MCF 10A (cell line): Measurements from ENCODE around the gene AFAP1L2. TPM values are rescaled to one million over a fixed set of nuclear protein-coding genes. Genes with fewer than 3 reads are reported as not detected.

Experiments used
- BruUV-seq: library from RNA; stranded (reverse); fragments of 400-500 nt; replicated peaks from 2 replicates; lab custom pipeline; 2021; lab: Mats Ljungman, UMichigan
- CTCF ChIA-PET: fragments of 300-600 bp; sonication (Branson Sonifier 250); formaldehyde crosslinking; extraction: SDS; loops from one replicate; lab custom pipeline; 2021; ENCODE audit warnings: antibody characterized with exemption, inconsistent platforms; lab: Yijun Ruan, JAX
- POLR2A ChIA-PET: fragments of 300-600, 350-650 bp; sonication (Branson Sonifier 250); formaldehyde crosslinking; extraction: SDS; loops from one replicate; lab custom pipeline; 2020; ENCODE audit warnings: antibody characterized with exemption, inconsistent platforms; lab: Yijun Ruan, JAX
- DNase-seq: peaks from one replicate; pipeline ENCODE4 v3.0.0-alpha.2; 2018; ENCODE audit not compliant: unreplicated experiment
- H3K27ac Mint-ChIP-seq: one replicate; pipeline ENCODE4 v1.8.0; 2022; ENCODE audit warnings: mild to moderate bottlenecking, low read depth, mixed read lengths; ENCODE audit not compliant: unreplicated experiment
- H3K27me3 Mint-ChIP-seq: one replicate; pipeline ENCODE4 v1.8.0; 2022; ENCODE audit warnings: mixed read lengths; ENCODE audit not compliant: insufficient read depth, unreplicated experiment
- H3K36me3 Mint-ChIP-seq: one replicate; pipeline ENCODE4 v1.8.0; 2022; ENCODE audit warnings: mild to moderate bottlenecking, moderate library complexity, mixed read lengths; ENCODE audit not compliant: insufficient read depth, unreplicated experiment
- H3K4me1 Mint-ChIP-seq: one replicate; pipeline ENCODE4 v1.8.0; 2022; ENCODE audit warnings: mixed read lengths; ENCODE audit not compliant: insufficient read depth, unreplicated experiment
- H3K4me3 Mint-ChIP-seq: one replicate; pipeline ENCODE4 v1.8.0; 2022; ENCODE audit warnings: mild to moderate bottlenecking, moderate library complexity, mixed read lengths; ENCODE audit not compliant: unreplicated experiment
- H3K9me3 Mint-ChIP-seq: one replicate; pipeline ENCODE4 v1.8.0; 2022; ENCODE audit warnings: mixed read lengths; ENCODE audit not compliant: unreplicated experiment
- CTCF ChIP-seq: fragments of 200-600 bp; IDR thresholded peaks from one replicate; pipeline ENCODE4 v1.8.0; 2022; ENCODE audit warnings: antibody characterized with exemption, mild to moderate bottlenecking; ENCODE audit not compliant: unreplicated experiment
- intact Hi-C: fragments of 100-400 bp; cut with micrococcal nuclease; formaldehyde crosslinking; loops from 2 replicates; pipeline ENCODE4 v1.14.1; 2022
- total RNA-seq: library from RNA; stranded (reverse); gene quantifications from 2 replicates; pipeline ENCODE4 v1.2.3, GENCODE V29; 2022

The AFAP1L2 gene
- total RNA-seq, 1 experiment from 2014 or later: 5.8 TPM

- Mint-ChIP-seq H3K27me3 (no peaks in the 10 kb centered on the region), H3K4me3 (no peak overlapping the region), H3K36me3 (no peaks in the 10 kb centered on the region), H3K9me3 (no peaks in the 10 kb centered on the region), H3K27ac (no peak overlapping the region), H3K4me1 (no peaks in the 10 kb centered on the region)
- TF ChIP-seq CTCF: no peak
- ChIA-PET POLR2A (interaction anchor here (1.0 kb wide), 1 partner anchor 13 kb away, joined by 3 read pairs; no protein-coding TSS in a partner anchor), CTCF (interaction anchor here (0.6 to 1.8 kb wide), 2 partner anchors 18 to 256 kb away, joined by 3 to 8 read pairs; no protein-coding TSS in a partner anchor)
- intact Hi-C loops: no loop called here
- BruUV-seq: no TSS peak
- no peak for DNase-seq
Observed at GRCh38 chr10:114285961-114286441, 118.3 kb downstream of the AFAP1L2 start.

- H3K27ac Mint-ChIP-seq: no peak overlapping the region
- no peak overlapping the region for H3K4me3 Mint-ChIP-seq
- ChIA-PET CTCF (interaction anchor here (0.6 to 2.2 kb wide), 3 partner anchors 12 to 289 kb away, joined by 3 to 11 read pairs (median 3); no protein-coding TSS in a partner anchor), POLR2A (no interaction called here)
- no peak for TF ChIP-seq CTCF
- intact Hi-C loops: no loop called here
- BruUV-seq: no TSS peak
- H3K27me3 Mint-ChIP-seq: no peaks in the 10 kb centered on the region
- H3K9me3 Mint-ChIP-seq: no peaks in the 10 kb centered on the region
- H3K36me3 Mint-ChIP-seq: no peaks in the 10 kb centered on the region
- DNase-seq: no peak
- H3K4me1 Mint-ChIP-seq: no peaks in the 10 kb centered on the region
Observed at GRCh38 chr10:114284346-114285071, 119.8 kb downstream of the AFAP1L2 start.

GRCh38 chr10:114283535-114284234 lies 120.6 kb downstream of the AFAP1L2 start:
- intact Hi-C loops: no loop called here
- no TSS peak for BruUV-seq
- Mint-ChIP-seq H3K4me3 (no peak overlapping the region), H3K27me3 (no peaks in the 10 kb centered on the region), H3K36me3 (no peaks in the 10 kb centered on the region), H3K4me1 (no peaks in the 10 kb centered on the region), H3K27ac (no peak overlapping the region), H3K9me3 (no peaks in the 10 kb centered on the region)
- no peak for DNase-seq
- TF ChIP-seq CTCF: no peak
- CTCF ChIA-PET: interaction anchor here (0.6 to 2.2 kb wide), 3 partner anchors 11 to 20 kb away, joined by 3 to 11 read pairs (median 6); no protein-coding TSS in a partner anchor
- POLR2A ChIA-PET: no interaction called here

GRCh38 chr10:114283091-114283490 lies 121.2 kb downstream of the AFAP1L2 start:
- CTCF ChIA-PET: interaction anchor here (0.7 to 2.2 kb wide), 3 partner anchors 11 to 733 kb away, joined by 4 to 11 read pairs (median 6); no protein-coding TSS in a partner anchor
- no TSS peak for BruUV-seq
- no peak overlapping the region for H3K4me3 Mint-ChIP-seq
- intact Hi-C loops: no loop called here
- no peak for DNase-seq
- no peaks in the 10 kb centered on the region for H3K36me3 Mint-ChIP-seq
- POLR2A ChIA-PET: no interaction called here
- H3K4me1 Mint-ChIP-seq: no peaks in the 10 kb centered on the region
- no peaks in the 10 kb centered on the region for H3K27me3 Mint-ChIP-seq
- TF ChIP-seq CTCF: no peak
- no peaks in the 10 kb centered on the region for H3K9me3 Mint-ChIP-seq
- no peak overlapping the region for H3K27ac Mint-ChIP-seq
